ENCODE results near the gene MAPK8IP2. TPM values are rescaled to one million over a fixed set of nuclear protein-coding genes. Genes with fewer than 3 reads are reported as not detected.

The MAPK8IP2 gene
- total RNA-seq, 4 donors from 2014 or later = 2.1 to 5.4 (median 3.6) TPM

GRCh38 chr22:50576806-50577696 is 23.5 kb upstream of the MAPK8IP2 start:
- 77 to 88% methylated on average over 18 of the region's 18 CpGs for WGBS, 2 donors
- TF ChIP-seq CTCF (IDR thresholded peaks at IDR 0.05) = no peak
- no peak for TF ChIP-seq POLR2A (IDR thresholded peaks at IDR 0.05)
- intact Hi-C loops (cut with DNase I; ENCODE audit: low total_unique reads) = no loop called here
- no peak overlapping the region for H3K4me3 ChIP-seq (ENCODE audit: low read depth, poor library complexity, severe bottlenecking)
- DNase-seq (ENCODE audit: low spot score in 2 of 2) = no peak

- 54 to 57% methylated on average over 22 to 23 of the region's 23 CpGs for WGBS, 2 donors
- no peak for DNase-seq (ENCODE audit: low spot score in 2 of 2)
- intact Hi-C loops (cut with DNase I; ENCODE audit: low total_unique reads) = no loop called here
- H3K4me3 ChIP-seq (ENCODE audit: low read depth, poor library complexity, severe bottlenecking) = no peak overlapping the region
- TF ChIP-seq POLR2A (IDR thresholded peaks at IDR 0.05) (no peak), CTCF (IDR thresholded peaks at IDR 0.05) (no peak)
Observed at GRCh38 chr22:50577697-50577986, 23.0 kb upstream of the MAPK8IP2 start.

GRCh38 chr22:50577987-50578775 is 22.4 kb upstream of the MAPK8IP2 start, which contains the start of gene CPT1B:
Gene CPT1B, minus strand, starts transcription at chr22:50578427. Its CDS starts 512 bp downstream, at chr22:50577915.
- no peak for DNase-seq (ENCODE audit: low spot score in 2 of 2)
- no peak within 1 kb of the TSS for H3K4me3 ChIP-seq (ENCODE audit: low read depth, poor library complexity, severe bottlenecking)
- intact Hi-C loops (cut with DNase I; ENCODE audit: low total_unique reads) = no loop called here
- no peak for TF ChIP-seq CTCF (IDR thresholded peaks at IDR 0.05)
- no peak for TF ChIP-seq POLR2A (IDR thresholded peaks at IDR 0.05)
- 25 to 28% methylated on average over 23 to 32 of the region's 63 CpGs for WGBS, 2 donors

- no peak overlapping the region for H3K4me3 ChIP-seq (ENCODE audit: low read depth, poor library complexity, severe bottlenecking)
Observed at GRCh38 chr22:50578776-50579310, 21.8 kb upstream of the MAPK8IP2 start.

GRCh38 chr22:50579752-50580151 is 20.8 kb upstream of the MAPK8IP2 start:
- intact Hi-C loops (cut with DNase I; ENCODE audit: low total_unique reads) = no loop called here
- TF ChIP-seq POLR2A (IDR thresholded peaks at IDR 0.05) (no peak), CTCF (IDR thresholded peaks at IDR 0.05) (no peak)
- no peak overlapping the region for H3K4me3 ChIP-seq (ENCODE audit: low read depth, poor library complexity, severe bottlenecking)
- WGBS, 2 donors = 93 to 95% methylated on average over 4 of the region's 4 CpGs
- DNase-seq (ENCODE audit: low spot score in 2 of 2) = no peak

More at GRCh38 chr22:50578776-50579310, 21.8 kb upstream of the MAPK8IP2 start:
- no peak for DNase-seq (ENCODE audit: low spot score in 2 of 2)
- intact Hi-C loops (cut with DNase I; ENCODE audit: low total_unique reads) = no loop called here
- 65 to 68% methylated on average over 8 of the region's 8 CpGs for WGBS, 2 donors
- TF ChIP-seq POLR2A (IDR thresholded peaks at IDR 0.05) (no peak), CTCF (IDR thresholded peaks at IDR 0.05) (no peak)
